Measurements from ENCODE around the gene RFNG.

RFNG gene

GRCh38 chr17:82082456-82082855, 30.8 kb upstream of the RFNG start:
- H3K36me3 ChIP-seq (ENCODE audit: control insufficient read depth, insufficient read depth, low read length), result peaks cover 92% of the 10 kb centered on the region

GRCh38 chr17:82081966-82082365, 30.4 kb upstream of the RFNG start:
- no peak overlapping the region for H3K9ac ChIP-seq (ENCODE audit: low read depth, low read length)
- H3K9me3 ChIP-seq (ENCODE audit: control insufficient read depth, insufficient read depth, low read length), result no peaks in the 10 kb centered on the region
- H3K27ac ChIP-seq (ENCODE audit: low read depth, low read length), result no peak overlapping the region
- H3K27me3 ChIP-seq (ENCODE audit: control insufficient read depth, insufficient read depth, low read length), result no peaks in the 10 kb centered on the region
- H3K4me1 ChIP-seq (ENCODE audit: control insufficient read depth, insufficient read depth, low read length), result no peaks in the 10 kb centered on the region
- H3K36me3 ChIP-seq (ENCODE audit: control insufficient read depth, insufficient read depth, low read length), result peaks cover 87% of the 10 kb centered on the region
- H3K4me3 ChIP-seq (ENCODE audit: low read depth, low read length), result no peak overlapping the region

More at GRCh38 chr17:82082456-82082855, 30.8 kb upstream of the RFNG start:
- H3K9me3 ChIP-seq (ENCODE audit: control insufficient read depth, insufficient read depth, low read length), result no peaks in the 10 kb centered on the region
- H3K9ac ChIP-seq (ENCODE audit: low read depth, low read length), result no peak overlapping the region
- no peak overlapping the region for H3K27ac ChIP-seq (ENCODE audit: low read depth, low read length)
- no peaks in the 10 kb centered on the region for H3K4me1 ChIP-seq (ENCODE audit: control insufficient read depth, insufficient read depth, low read length)
- H3K27me3 ChIP-seq (ENCODE audit: control insufficient read depth, insufficient read depth, low read length), result no peaks in the 10 kb centered on the region
- no peak overlapping the region for H3K4me3 ChIP-seq (ENCODE audit: low read depth, low read length)

- peaks cover 83% of the 10 kb centered on the region for H3K36me3 ChIP-seq (ENCODE audit: control insufficient read depth, insufficient read depth, low read length)
These were observed 29.9 kb upstream of the RFNG start for GRCh38 chr17:82081546-82081945.

GRCh38 chr17:82080789-82081464, 29.3 kb upstream of the RFNG start:
- no peaks in the 10 kb centered on the region for H3K27me3 ChIP-seq (ENCODE audit: control insufficient read depth, insufficient read depth, low read length)
- no peak overlapping the region for H3K4me3 ChIP-seq (ENCODE audit: low read depth, low read length)
- H3K4me1 ChIP-seq (ENCODE audit: control insufficient read depth, insufficient read depth, low read length), result no peaks in the 10 kb centered on the region
- H3K9me3 ChIP-seq (ENCODE audit: control insufficient read depth, insufficient read depth, low read length), result no peaks in the 10 kb centered on the region
- peaks cover 77% of the 10 kb centered on the region for H3K36me3 ChIP-seq (ENCODE audit: control insufficient read depth, insufficient read depth, low read length)
- H3K27ac ChIP-seq (ENCODE audit: low read depth, low read length), result no peak overlapping the region
- no peak overlapping the region for H3K9ac ChIP-seq (ENCODE audit: low read depth, low read length)

More at GRCh38 chr17:82081546-82081945, 29.9 kb upstream of the RFNG start:
- Histone ChIP-seq H3K9me3 (ENCODE audit: control insufficient read depth, insufficient read depth, low read length) (no peaks in the 10 kb centered on the region), H3K27me3 (ENCODE audit: control insufficient read depth, insufficient read depth, low read length) (no peaks in the 10 kb centered on the region), H3K27ac (ENCODE audit: low read depth, low read length) (no peak overlapping the region), H3K9ac (ENCODE audit: low read depth, low read length) (no peak overlapping the region), H3K4me1 (ENCODE audit: control insufficient read depth, insufficient read depth, low read length) (no peaks in the 10 kb centered on the region), H3K4me3 (ENCODE audit: low read depth, low read length) (no peak overlapping the region)

GRCh38 chr17:82080048-82080788, 28.6 kb upstream of the RFNG start:
- Histone ChIP-seq H3K4me3 (ENCODE audit: low read depth, low read length) (no peak overlapping the region), H3K27me3 (ENCODE audit: control insufficient read depth, insufficient read depth, low read length) (no peaks in the 10 kb centered on the region), H3K4me1 (ENCODE audit: control insufficient read depth, insufficient read depth, low read length) (no peaks in the 10 kb centered on the region), H3K9ac (ENCODE audit: low read depth, low read length) (no peak overlapping the region), H3K36me3 (ENCODE audit: control insufficient read depth, insufficient read depth, low read length) (peaks cover 70% of the 10 kb centered on the region), H3K9me3 (ENCODE audit: control insufficient read depth, insufficient read depth, low read length) (no peaks in the 10 kb centered on the region), H3K27ac (ENCODE audit: low read depth, low read length) (no peak overlapping the region)

- Histone ChIP-seq H3K9me3 (ENCODE audit: control insufficient read depth, insufficient read depth, low read length) (no peaks in the 10 kb centered on the region), H3K4me3 (ENCODE audit: low read depth, low read length) (no peak overlapping the region), H3K4me1 (ENCODE audit: control insufficient read depth, insufficient read depth, low read length) (no peaks in the 10 kb centered on the region), H3K36me3 (ENCODE audit: control insufficient read depth, insufficient read depth, low read length) (peaks cover 59% of the 10 kb centered on the region), H3K27me3 (ENCODE audit: control insufficient read depth, insufficient read depth, low read length) (no peaks in the 10 kb centered on the region), H3K9ac (ENCODE audit: low read depth, low read length) (no peak overlapping the region), H3K27ac (ENCODE audit: low read depth, low read length) (no peak overlapping the region)
These were observed 27.5 kb upstream of the RFNG start for GRCh38 chr17:82079001-82079677.

GRCh38 chr17:82078433-82078832, 26.8 kb upstream of the RFNG start:
- Histone ChIP-seq H3K4me1 (ENCODE audit: control insufficient read depth, insufficient read depth, low read length) (no peaks in the 10 kb centered on the region), H3K9me3 (ENCODE audit: control insufficient read depth, insufficient read depth, low read length) (no peaks in the 10 kb centered on the region), H3K9ac (ENCODE audit: low read depth, low read length) (no peak overlapping the region), H3K4me3 (ENCODE audit: low read depth, low read length) (no peak overlapping the region), H3K27ac (ENCODE audit: low read depth, low read length) (no peak overlapping the region), H3K27me3 (ENCODE audit: control insufficient read depth, insufficient read depth, low read length) (no peaks in the 10 kb centered on the region), H3K36me3 (ENCODE audit: control insufficient read depth, insufficient read depth, low read length) (peaks cover 52% of the 10 kb centered on the region)

GRCh38 chr17:82077617-82078358, 26.2 kb upstream of the RFNG start:
- Histone ChIP-seq H3K27me3 (ENCODE audit: control insufficient read depth, insufficient read depth, low read length) (no peaks in the 10 kb centered on the region), H3K36me3 (ENCODE audit: control insufficient read depth, insufficient read depth, low read length) (peaks cover 45% of the 10 kb centered on the region), H3K9ac (ENCODE audit: low read depth, low read length) (no peak overlapping the region), H3K4me3 (ENCODE audit: low read depth, low read length) (no peak overlapping the region), H3K4me1 (ENCODE audit: control insufficient read depth, insufficient read depth, low read length) (no peaks in the 10 kb centered on the region), H3K9me3 (ENCODE audit: control insufficient read depth, insufficient read depth, low read length) (no peaks in the 10 kb centered on the region), H3K27ac (ENCODE audit: low read depth, low read length) (no peak overlapping the region)

- H3K4me3 ChIP-seq (ENCODE audit: low read depth, low read length), result no peak overlapping the region
- peaks cover 37% of the 10 kb centered on the region for H3K36me3 ChIP-seq (ENCODE audit: control insufficient read depth, insufficient read depth, low read length)
- H3K9me3 ChIP-seq (ENCODE audit: control insufficient read depth, insufficient read depth, low read length), result no peaks in the 10 kb centered on the region
- no peak overlapping the region for H3K27ac ChIP-seq (ENCODE audit: low read depth, low read length)
- H3K9ac ChIP-seq (ENCODE audit: low read depth, low read length), result no peak overlapping the region
- H3K27me3 ChIP-seq (ENCODE audit: control insufficient read depth, insufficient read depth, low read length), result no peaks in the 10 kb centered on the region
- no peaks in the 10 kb centered on the region for H3K4me1 ChIP-seq (ENCODE audit: control insufficient read depth, insufficient read depth, low read length)
These were observed 25.4 kb upstream of the RFNG start for GRCh38 chr17:82076785-82077591.

Measured in HUES48 (cell line).